HCT116 (cell line): ENCODE data around the gene CTNND2. TPM values are rescaled to one million over a fixed set of nuclear protein-coding genes. Genes with fewer than 3 reads are reported as not detected.

ENCODE experiments used
- ATAC-seq: fragments of 200-7000 bp; cut with Tn5 transposase; 2 replicates; pipeline ENCODE4 v1.9.1; 2020; ENCODE audit warnings: mild to moderate bottlenecking, moderate library complexity
- BruUV-seq: library from RNA; stranded (reverse); fragments of 400-500 nt; replicated peaks from 2 replicates; lab custom pipeline; 2021; lab: Mats Ljungman, UMichigan
- CTCF ChIA-PET: fragments of 300-600 bp; sonication (Branson Sonifier 250); formaldehyde crosslinking; loops from one replicate; lab custom pipeline; 2021; ENCODE audit warnings: antibody characterized with exemption; lab: Charles Lee
- POLR2A ChIA-PET: fragments of 300-600, 350-600 bp; sonication (Branson Sonifier 250); formaldehyde crosslinking; loops from one replicate; lab custom pipeline; 2021; ENCODE audit warnings: antibody characterized with exemption; lab: Charles Lee
- RAD21 ChIA-PET, 2 experiments: fragments of 300-600 bp; sonication (Branson Sonifier 250); formaldehyde crosslinking; loops; one replicate each; lab custom pipeline; 2023; ENCODE audit warnings: low total read pairs in 2 of 2; ENCODE audit not compliant: uncharacterized antibody in 2 of 2, unreplicated experiment in 2 of 2, low non-redundant PET in 1 of 2; lab: Charles Lee
- DNase-seq: peaks from one replicate; pipeline ENCODE4 v3.0.0-alpha.2; 2010; ENCODE audit warnings: low read depth, low spot score
- H2AFZ ChIP-seq: fragments of 200-600 bp; shearing (Covaris generic), sonication (generic); 2 replicates; pipeline ENCODE4 v1.6.1; 2017; ENCODE audit warnings: low read depth, mixed run types, mixed read lengths, antibody characterized with exemption, low read length; ENCODE audit not compliant: poor library complexity, severe bottlenecking
- H3K27ac ChIP-seq: 2 replicates; pipeline ENCODE4 v1.5.1; 2012; ENCODE audit warnings: low read depth, low read length
- H3K27me3 ChIP-seq: fragments of 200-600 bp; sonication (generic); 2 replicates; pipeline ENCODE4 v1.6.1; 2016; ENCODE audit warnings: mixed run types, low read length, mixed read lengths; ENCODE audit not compliant: insufficient read depth
- H3K36me3 ChIP-seq, 2 experiments: fragments of 200-500 bp in 1 of 2; fragments of 200-600 bp in 1 of 2; sonication (Bioruptor generic) in 1 of 2; sonication (generic) in 1 of 2; 2 replicates each; pipeline versions ENCODE4 v1.5.1 to v1.6.1; 2014 to 2016; ENCODE audit warnings: low read length in 2 of 2, inconsistent platforms in 1 of 2, mixed read lengths in 1 of 2, mixed run types in 1 of 2; ENCODE audit not compliant: insufficient read depth in 2 of 2, control insufficient read depth in 1 of 2
- H3K4me1 ChIP-seq, 2 experiments: fragments of 200-600 bp in 1 of 2; sonication (generic) in 1 of 2; 2 replicates each; pipeline versions ENCODE4 v1.5.1 to v1.6.1; 2012 to 2017; ENCODE audit warnings: low read length in 2 of 2, inconsistent platforms in 1 of 2, mild to moderate bottlenecking in 1 of 2, mixed read lengths in 1 of 2, mixed run types in 1 of 2, moderate library complexity in 1 of 2; ENCODE audit not compliant: insufficient read depth in 2 of 2, control insufficient read depth in 1 of 2
- H3K4me2 ChIP-seq: fragments of 200-600 bp; sonication (generic); 2 replicates; pipeline ENCODE4 v1.6.1; 2017; ENCODE audit warnings: mixed run types, low read length, mixed read lengths
- H3K4me3 ChIP-seq, 2 experiments: fragments of 200-600 bp in 1 of 2; sonication (generic) in 1 of 2; replicated peaks in 1 of 2; 2 replicates each; pipeline ENCODE4 v1.5.1; 2011 to 2016; ENCODE audit warnings: low read length in 2 of 2, control low read depth in 1 of 2, low read depth in 1 of 2, mild to moderate bottlenecking in 1 of 2, mixed read lengths in 1 of 2, mixed run types in 1 of 2
- H3K79me2 ChIP-seq: fragments of 200-600 bp; sonication (generic); 2 replicates; pipeline ENCODE4 v1.6.1; 2017; ENCODE audit warnings: mild to moderate bottlenecking, mixed run types, low read length, moderate library complexity, mixed read lengths; ENCODE audit not compliant: insufficient read depth
- H3K9ac ChIP-seq: fragments of 200-600 bp; sonication (generic); 2 replicates; pipeline ENCODE4 v1.6.1; 2016; ENCODE audit warnings: low read length, mixed read lengths
- H3K9me2 ChIP-seq: fragments of 200-600 bp; sonication (generic), shearing (Covaris generic); 2 replicates; pipeline ENCODE4 v1.6.1; 2017; ENCODE audit warnings: mixed run types, mild to moderate bottlenecking, moderate library complexity; ENCODE audit not compliant: insufficient read depth
- H3K9me3 ChIP-seq, 2 experiments: fragments of 200-500 bp in 1 of 2; fragments of 200-600 bp in 1 of 2; sonication (Bioruptor generic) in 1 of 2; sonication (generic) in 1 of 2; 2 replicates each; pipeline ENCODE4 v1.6.1; 2014 to 2017; ENCODE audit warnings: low read length in 2 of 2, mixed read lengths in 2 of 2, inconsistent platforms in 1 of 2, low read depth in 1 of 2, mild to moderate bottlenecking in 1 of 2, mixed run types in 1 of 2, moderate library complexity in 1 of 2; ENCODE audit not compliant: control insufficient read depth in 1 of 2, insufficient read depth in 1 of 2
- H4K20me1 ChIP-seq: fragments of 200-600 bp; sonication (generic), shearing (Covaris generic); 2 replicates; pipeline ENCODE4 v1.6.1; 2017; ENCODE audit warnings: mixed run types, mild to moderate bottlenecking, moderate library complexity; ENCODE audit not compliant: insufficient read depth
- CEBPB ChIP-seq: IDR thresholded peaks from 2 replicates; pipeline ENCODE4 v1.6.1; 2012; ENCODE audit warnings: low read depth
- ELF1 ChIP-seq: IDR thresholded peaks from 2 replicates; pipeline ENCODE4 v1.6.1; 2012; ENCODE audit warnings: low read depth, borderline replicate concordance
- FOSL1 ChIP-seq: IDR thresholded peaks from 2 replicates; pipeline ENCODE4 v1.6.1; 2012; ENCODE audit warnings: low read depth
- RAD21 ChIP-seq: IDR thresholded peaks from 2 replicates; pipeline ENCODE4 v1.6.1; 2012; ENCODE audit warnings: low read depth, mild to moderate bottlenecking
- SIN3A ChIP-seq: IDR thresholded peaks from 2 replicates; pipeline ENCODE4 v1.6.1; 2012; ENCODE audit warnings: low read depth
- SRF ChIP-seq: IDR thresholded peaks from 2 replicates; pipeline ENCODE4 v1.6.1; 2012; ENCODE audit warnings: low read depth
- TCF7L2 ChIP-seq: IDR thresholded peaks from 2 replicates; pipeline ENCODE4 v1.7.0; 2011; ENCODE audit warnings: borderline replicate concordance, inconsistent platforms; ENCODE audit not compliant: insufficient read depth, insufficient read length; ENCODE audit errors: extremely low read depth
- YY1 ChIP-seq: IDR thresholded peaks from 2 replicates; pipeline ENCODE4 v1.6.1; 2011; ENCODE audit warnings: low read length, low read depth, moderate library complexity, mild to moderate bottlenecking; ENCODE audit not compliant: insufficient replicate concordance; ENCODE audit errors: extremely low read depth
- ZFX ChIP-seq: fragments of 450-650 bp; IDR thresholded peaks from 2 replicates; pipeline ENCODE4 v1.6.1; 2017
- ZNF274 ChIP-seq: fragments of 200-500 bp; sonication (Bioruptor generic); IDR thresholded peaks from 2 replicates; pipeline ENCODE4 v1.6.1; 2014; ENCODE audit warnings: mild to moderate bottlenecking, low read depth, low read length, inconsistent platforms
- intact Hi-C: fragments of 100-400 bp; cut with micrococcal nuclease; formaldehyde crosslinking; loops from 2 replicates; pipeline ENCODE4 v1.10.0; 2022
- total RNA-seq: library from RNA; stranded (reverse); gene quantifications from one replicate; pipeline ENCODE4 v1.2.1, GENCODE V29; 2021; ENCODE audit not compliant: unreplicated experiment
- TF ChIP-seq, protein P1 (sequence below): IDR thresholded peaks from 2 replicates; pipeline ENCODE4 v1.6.1; 2012; ENCODE audit warnings: low read depth
- TF ChIP-seq, protein P2 (sequence below), 3 experiments: fragments of 200-600 bp in 1 of 3; sonication (generic) in 1 of 3; IDR thresholded peaks in 2 of 3; conservative IDR thresholded peaks in 1 of 3; 2 replicates each; pipeline ENCODE4 v1.5.1; 2012 to 2017; ENCODE audit warnings: low read depth in 2 of 3, low read length in 2 of 3, antibody characterized with exemption in 1 of 3, borderline replicate concordance in 1 of 3, control low read depth in 1 of 3, mild to moderate bottlenecking in 1 of 3, mixed read lengths in 1 of 3, mixed run types in 1 of 3, moderate library complexity in 1 of 3; ENCODE audit not compliant: insufficient read depth in 1 of 3

Gene CTNND2
- total RNA-seq, 1 experiment from 2014 or later: not detected

DNA sequence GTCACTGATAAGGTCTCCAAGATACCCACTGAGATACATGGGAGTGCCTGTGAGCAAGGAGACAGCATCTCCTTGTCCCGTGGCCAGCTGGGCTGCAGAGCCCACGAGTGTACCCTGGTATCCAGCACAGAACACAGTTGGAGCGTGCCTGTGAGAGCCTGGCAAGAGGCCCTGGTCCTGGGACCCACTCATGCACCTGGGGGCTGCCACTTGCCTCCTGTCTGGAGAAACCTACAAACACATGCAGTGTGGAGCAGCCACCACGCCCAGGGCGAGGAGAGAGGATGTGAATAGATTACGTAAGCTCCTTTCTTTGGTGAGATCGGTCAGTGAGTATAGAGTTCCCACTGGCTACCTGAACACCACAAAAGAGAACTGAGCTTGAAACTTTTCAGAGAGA lies 88.3 kb downstream of the CTNND2 start (continued):
- TF ChIP-seq, protein P1, sequence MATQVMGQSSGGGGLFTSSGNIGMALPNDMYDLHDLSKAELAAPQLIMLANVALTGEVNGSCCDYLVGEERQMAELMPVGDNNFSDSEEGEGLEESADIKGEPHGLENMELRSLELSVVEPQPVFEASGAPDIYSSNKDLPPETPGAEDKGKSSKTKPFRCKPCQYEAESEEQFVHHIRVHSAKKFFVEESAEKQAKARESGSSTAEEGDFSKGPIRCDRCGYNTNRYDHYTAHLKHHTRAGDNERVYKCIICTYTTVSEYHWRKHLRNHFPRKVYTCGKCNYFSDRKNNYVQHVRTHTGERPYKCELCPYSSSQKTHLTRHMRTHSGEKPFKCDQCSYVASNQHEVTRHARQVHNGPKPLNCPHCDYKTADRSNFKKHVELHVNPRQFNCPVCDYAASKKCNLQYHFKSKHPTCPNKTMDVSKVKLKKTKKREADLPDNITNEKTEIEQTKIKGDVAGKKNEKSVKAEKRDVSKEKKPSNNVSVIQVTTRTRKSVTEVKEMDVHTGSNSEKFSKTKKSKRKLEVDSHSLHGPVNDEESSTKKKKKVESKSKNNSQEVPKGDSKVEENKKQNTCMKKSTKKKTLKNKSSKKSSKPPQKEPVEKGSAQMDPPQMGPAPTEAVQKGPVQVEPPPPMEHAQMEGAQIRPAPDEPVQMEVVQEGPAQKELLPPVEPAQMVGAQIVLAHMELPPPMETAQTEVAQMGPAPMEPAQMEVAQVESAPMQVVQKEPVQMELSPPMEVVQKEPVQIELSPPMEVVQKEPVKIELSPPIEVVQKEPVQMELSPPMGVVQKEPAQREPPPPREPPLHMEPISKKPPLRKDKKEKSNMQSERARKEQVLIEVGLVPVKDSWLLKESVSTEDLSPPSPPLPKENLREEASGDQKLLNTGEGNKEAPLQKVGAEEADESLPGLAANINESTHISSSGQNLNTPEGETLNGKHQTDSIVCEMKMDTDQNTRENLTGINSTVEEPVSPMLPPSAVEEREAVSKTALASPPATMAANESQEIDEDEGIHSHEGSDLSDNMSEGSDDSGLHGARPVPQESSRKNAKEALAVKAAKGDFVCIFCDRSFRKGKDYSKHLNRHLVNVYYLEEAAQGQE: no peak
- TF ChIP-seq, protein P2, sequence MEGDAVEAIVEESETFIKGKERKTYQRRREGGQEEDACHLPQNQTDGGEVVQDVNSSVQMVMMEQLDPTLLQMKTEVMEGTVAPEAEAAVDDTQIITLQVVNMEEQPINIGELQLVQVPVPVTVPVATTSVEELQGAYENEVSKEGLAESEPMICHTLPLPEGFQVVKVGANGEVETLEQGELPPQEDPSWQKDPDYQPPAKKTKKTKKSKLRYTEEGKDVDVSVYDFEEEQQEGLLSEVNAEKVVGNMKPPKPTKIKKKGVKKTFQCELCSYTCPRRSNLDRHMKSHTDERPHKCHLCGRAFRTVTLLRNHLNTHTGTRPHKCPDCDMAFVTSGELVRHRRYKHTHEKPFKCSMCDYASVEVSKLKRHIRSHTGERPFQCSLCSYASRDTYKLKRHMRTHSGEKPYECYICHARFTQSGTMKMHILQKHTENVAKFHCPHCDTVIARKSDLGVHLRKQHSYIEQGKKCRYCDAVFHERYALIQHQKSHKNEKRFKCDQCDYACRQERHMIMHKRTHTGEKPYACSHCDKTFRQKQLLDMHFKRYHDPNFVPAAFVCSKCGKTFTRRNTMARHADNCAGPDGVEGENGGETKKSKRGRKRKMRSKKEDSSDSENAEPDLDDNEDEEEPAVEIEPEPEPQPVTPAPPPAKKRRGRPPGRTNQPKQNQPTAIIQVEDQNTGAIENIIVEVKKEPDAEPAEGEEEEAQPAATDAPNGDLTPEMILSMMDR (IDR thresholded peaks at IDR 0.05 in 2 of 3, conservative IDR thresholded peaks at IDR 0.05 in 1 of 3; ENCODE audit: borderline replicate concordance in 1 of 3, insufficient read depth in 1 of 3, low read depth in 2 of 3, low read length in 2 of 3): no peak
- TF ChIP-seq RAD21 (no peak), ZFX (no peak), TCF7L2 (no peak), ZNF274 (no peak)

DNA sequence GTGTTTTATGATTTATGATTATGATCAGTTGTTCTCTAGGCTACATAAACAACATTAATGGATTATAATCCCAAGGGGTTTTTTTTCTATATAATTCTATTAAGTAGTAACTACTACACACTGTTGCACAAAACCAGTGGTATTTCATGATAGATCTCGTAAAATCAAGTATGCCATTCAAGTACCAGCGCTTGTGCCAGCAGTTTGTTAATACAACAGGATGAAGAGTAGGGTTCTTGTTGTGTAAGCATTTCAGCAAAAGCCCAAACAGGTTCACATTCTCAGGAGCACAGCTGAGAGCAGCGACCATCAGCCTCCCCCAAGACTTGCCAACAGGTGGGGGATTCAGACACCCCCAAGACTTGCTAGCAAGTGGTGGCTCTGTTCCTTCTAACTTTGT lies 88.8 kb downstream of the CTNND2 start:
- Histone ChIP-seq H3K9me2 (no peaks in the 10 kb centered on the region), H3K4me3 (no peak overlapping the region), H3K9ac (no peak overlapping the region), H3K27me3 (no peaks in the 10 kb centered on the region), H3K4me1 (no peaks in the 10 kb centered on the region), H2AFZ (no peak overlapping the region), H3K79me2 (no peaks in the 10 kb centered on the region), H3K27ac (no peak overlapping the region), H3K36me3 (no peaks in the 10 kb centered on the region), H4K20me1 (no peaks in the 10 kb centered on the region), H3K9me3 (peaks cover 14 to 24% of the 10 kb centered on the region in 2 experiments; a peak in 3 of 4 replicates), H3K4me2 (no peak overlapping the region)
- intact Hi-C loops: no loop called here
- no peak for DNase-seq
- CTCF ChIA-PET: no interaction called here
- POLR2A ChIA-PET: no interaction called here
- RAD21 ChIA-PET: no interaction called here
- no TSS peak for BruUV-seq
- ATAC-seq: no peak
- TF ChIP-seq YY1 (no peak), SIN3A (no peak), FOSL1 (no peak), SRF (no peak), CEBPB (no peak), ELF1 (no peak), TCF7L2 (no peak)
- TF ChIP-seq, protein P2 (IDR thresholded peaks at IDR 0.05 in 2 of 3, conservative IDR thresholded peaks at IDR 0.05 in 1 of 3; ENCODE audit: borderline replicate concordance in 1 of 3, insufficient read depth in 1 of 3, low read depth in 2 of 3, low read length in 2 of 3): no peak
- TF ChIP-seq, protein P1: no peak
